Suprapubic skin (tissue), 4 donors: Measurements from ENCODE around the gene USP3. TPM values are rescaled to one million over a fixed set of nuclear protein-coding genes. Genes with fewer than 3 reads are reported as not detected.
A peak's percentile ranks its signal among the peaks of the same experiment; 100 is the strongest.

Experiments
- DNase-seq, 2 donors: peaks; one replicate each; pipeline ENCODE4 v3.0.0-alpha.2; 2019; ENCODE audit warnings: low spot score in 2 of 2
- H3K27ac ChIP-seq: fragments of 200-600 bp; sonication (generic); one replicate; pipeline ENCODE4 v1.5.1; 2019
- H3K27me3 ChIP-seq: fragments of 200-600 bp; sonication (generic); one replicate; pipeline ENCODE4 v1.5.1; 2019
- H3K36me3 ChIP-seq: fragments of 200-600 bp; sonication (generic); one replicate; pipeline ENCODE4 v1.5.1; 2019
- H3K4me1 ChIP-seq: fragments of 200-600 bp; sonication (generic); one replicate; pipeline ENCODE4 v1.5.1; 2019
- H3K4me3 ChIP-seq: fragments of 200-600 bp; sonication (generic); one replicate; pipeline ENCODE4 v1.5.1; 2019; ENCODE audit warnings: mild to moderate bottlenecking
- H3K9me3 ChIP-seq: fragments of 200-600 bp; sonication (generic); one replicate; pipeline ENCODE4 v1.5.1; 2019
- EP300 ChIP-seq: sonication (generic); formaldehyde crosslinking; IDR thresholded peaks from one replicate; pipeline ENCODE4 v1.6.1; 2017; ENCODE audit warnings: antibody characterized with exemption
- POLR2A ChIP-seq, 2 donors: fragments of 450-650 bp; IDR thresholded peaks; one replicate each; pipeline ENCODE4 v1.6.1; 2017; ENCODE audit warnings: antibody characterized with exemption in 2 of 2, mild to moderate bottlenecking in 2 of 2, moderate library complexity in 2 of 2
- POLR2AphosphoS5 ChIP-seq, 3 donors: sonication (generic); formaldehyde crosslinking; IDR thresholded peaks; one replicate each; pipeline ENCODE4 v1.6.1; 2017; ENCODE audit warnings: antibody characterized with exemption in 3 of 3
- WGBS: methylation state at CpG from one replicate; pipeline ENCODE4 v1.1.5; 2018; 5-methylcytosine and 5-hydroxymethylcytosine counted together
- total RNA-seq, 4 donors: library from RNA; depleted of rRNA; stranded (reverse); fragments of >200 nt; gene quantifications; one replicate each; pipeline ENCODE4 v1.1.0, GENCODE V29; 2016
- TF ChIP-seq, protein P1 (sequence below), 2 donors: fragments of 200-600 bp in 1 of 2; fragments of 450-650 bp in 1 of 2; sonication (generic) in 1 of 2; IDR thresholded peaks; one replicate each; pipeline ENCODE4 v1.5.1; 2016 to 2019; ENCODE audit warnings: antibody characterized with exemption in 2 of 2, mild to moderate bottlenecking in 1 of 2, moderate library complexity in 1 of 2

USP3 gene
- total RNA-seq, 4 donors from 2014 or later = 43.2 to 105 (median 48.0) TPM

DNA sequence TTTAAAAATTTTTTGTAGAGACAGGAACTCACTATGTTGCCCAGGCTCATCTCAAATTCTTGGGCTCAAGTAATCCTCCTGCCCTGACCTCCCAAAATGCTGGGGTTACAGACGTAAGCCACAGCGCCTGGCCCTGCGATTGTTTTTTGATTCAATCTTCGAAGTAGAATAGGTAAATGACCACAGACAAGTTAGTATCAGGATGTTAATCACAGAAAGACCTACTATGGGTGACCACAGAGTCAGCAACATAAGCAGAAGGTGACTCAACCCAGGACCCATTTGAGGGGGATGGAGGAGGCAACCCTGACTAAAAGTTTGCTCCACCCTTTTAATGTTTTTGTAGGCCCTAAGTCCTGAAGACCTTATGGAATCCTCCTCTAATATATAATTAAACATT lies 10.0 kb upstream of the USP3 start:
- Histone ChIP-seq H3K27ac (no peak overlapping the region), H3K4me1 (peaks cover 19% of the 10 kb centered on the region)

DNA sequence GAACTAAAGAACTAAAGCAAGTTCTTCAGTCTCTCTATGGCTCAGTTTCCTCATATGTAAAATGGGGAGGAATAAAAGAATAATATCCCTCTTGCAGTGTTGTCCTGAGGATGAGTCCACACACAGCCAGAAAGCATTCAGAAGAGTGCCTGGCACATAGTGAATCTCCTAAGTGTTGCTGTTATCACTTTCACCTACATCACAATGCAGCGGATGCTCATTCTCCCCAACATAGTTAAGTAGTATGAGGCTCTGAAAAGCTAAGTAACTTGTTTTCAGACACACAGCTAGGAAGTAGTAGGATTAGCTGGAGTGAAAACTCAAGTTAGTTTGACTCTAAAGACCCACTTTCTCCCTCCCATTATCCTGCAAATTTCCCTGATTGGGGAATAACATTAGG lies 9.1 kb upstream of the USP3 start:
- no peak for DNase-seq
- Histone ChIP-seq H3K4me1 (peaks cover 19% of the 10 kb centered on the region), H3K36me3 (no peaks in the 10 kb centered on the region), H3K9me3 (no peaks in the 10 kb centered on the region), H3K27ac (no peak overlapping the region), H3K27me3 (no peaks in the 10 kb centered on the region), H3K4me3 (no peak overlapping the region)
- TF ChIP-seq POLR2AphosphoS5 (IDR thresholded peaks at IDR 0.05) (no peak), POLR2A (IDR thresholded peaks at IDR 0.05) (no peak), EP300 (no peak)
- TF ChIP-seq, protein P1, sequence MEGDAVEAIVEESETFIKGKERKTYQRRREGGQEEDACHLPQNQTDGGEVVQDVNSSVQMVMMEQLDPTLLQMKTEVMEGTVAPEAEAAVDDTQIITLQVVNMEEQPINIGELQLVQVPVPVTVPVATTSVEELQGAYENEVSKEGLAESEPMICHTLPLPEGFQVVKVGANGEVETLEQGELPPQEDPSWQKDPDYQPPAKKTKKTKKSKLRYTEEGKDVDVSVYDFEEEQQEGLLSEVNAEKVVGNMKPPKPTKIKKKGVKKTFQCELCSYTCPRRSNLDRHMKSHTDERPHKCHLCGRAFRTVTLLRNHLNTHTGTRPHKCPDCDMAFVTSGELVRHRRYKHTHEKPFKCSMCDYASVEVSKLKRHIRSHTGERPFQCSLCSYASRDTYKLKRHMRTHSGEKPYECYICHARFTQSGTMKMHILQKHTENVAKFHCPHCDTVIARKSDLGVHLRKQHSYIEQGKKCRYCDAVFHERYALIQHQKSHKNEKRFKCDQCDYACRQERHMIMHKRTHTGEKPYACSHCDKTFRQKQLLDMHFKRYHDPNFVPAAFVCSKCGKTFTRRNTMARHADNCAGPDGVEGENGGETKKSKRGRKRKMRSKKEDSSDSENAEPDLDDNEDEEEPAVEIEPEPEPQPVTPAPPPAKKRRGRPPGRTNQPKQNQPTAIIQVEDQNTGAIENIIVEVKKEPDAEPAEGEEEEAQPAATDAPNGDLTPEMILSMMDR (IDR thresholded peaks at IDR 0.05) = no peak
- 92% methylated on average over 1 of the region's 1 CpG for WGBS

More for the DNA sequence above, 10.0 kb upstream of the USP3 start:
- H3K9me3 ChIP-seq = no peaks in the 10 kb centered on the region
- TF ChIP-seq, protein P1 (IDR thresholded peaks at IDR 0.05) = no peak
- TF ChIP-seq POLR2A (IDR thresholded peaks at IDR 0.05) (no peak), POLR2AphosphoS5 (IDR thresholded peaks at IDR 0.05) (no peak), EP300 (no peak)
- H3K27me3 ChIP-seq = no peaks in the 10 kb centered on the region
- H3K36me3 ChIP-seq = no peaks in the 10 kb centered on the region
- DNase-seq = no peak
- WGBS = 93% methylated on average over 4 of the region's 4 CpGs
- no peak overlapping the region for H3K4me3 ChIP-seq

DNA sequence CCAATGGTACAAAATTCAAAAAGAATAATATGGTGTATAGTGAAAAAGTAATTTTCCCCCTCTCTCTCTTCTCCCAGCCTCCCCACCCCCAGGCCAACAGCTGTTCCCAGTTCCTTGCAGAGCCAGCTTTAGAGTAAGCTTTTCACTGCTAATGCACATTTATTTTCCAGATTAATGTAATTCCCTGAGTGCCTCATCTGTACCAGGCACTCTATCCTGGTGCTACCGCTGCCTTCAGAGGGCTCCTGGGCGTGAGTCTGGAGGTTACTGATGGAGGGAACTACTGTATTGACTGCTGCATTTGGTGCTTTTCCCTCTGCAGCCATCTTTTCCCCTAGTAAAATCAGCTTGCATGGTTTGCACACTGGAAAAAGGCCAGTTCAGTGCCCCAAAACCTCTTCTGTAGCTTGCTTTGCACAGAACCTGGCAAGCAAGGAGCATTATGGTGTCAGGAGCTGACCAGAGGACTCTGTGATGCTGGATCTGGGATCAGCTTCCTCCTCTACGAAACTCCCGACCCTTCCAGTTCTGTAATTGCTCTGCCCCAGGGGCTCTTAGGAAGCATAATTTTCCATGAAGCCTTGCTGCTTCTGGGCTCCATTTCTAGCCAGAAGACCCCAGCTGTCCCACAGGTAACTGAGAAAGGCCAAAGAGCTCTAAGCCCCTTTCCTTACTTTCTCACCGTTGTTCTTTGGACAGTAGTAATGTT lies 8.5 kb upstream of the USP3 start:
- H3K4me1 ChIP-seq = peaks cover 23% of the 10 kb centered on the region
- no peak overlapping the region for H3K4me3 ChIP-seq
- DNase-seq = no peak
- no peak overlapping the region for H3K27ac ChIP-seq
- no peaks in the 10 kb centered on the region for H3K27me3 ChIP-seq
- no peaks in the 10 kb centered on the region for H3K36me3 ChIP-seq
- no peaks in the 10 kb centered on the region for H3K9me3 ChIP-seq
- WGBS = 77% methylated on average over 5 of the region's 5 CpGs
- no peak for TF ChIP-seq POLR2AphosphoS5 (IDR thresholded peaks at IDR 0.05)
- no peak for TF ChIP-seq POLR2A (IDR thresholded peaks at IDR 0.05)
- TF ChIP-seq, protein P1 (IDR thresholded peaks at IDR 0.05) = no peak
- TF ChIP-seq EP300 = no peak

- 81% methylated on average over 8 of the region's 8 CpGs for WGBS
- no peak for DNase-seq
- Histone ChIP-seq H3K4me1 (peaks cover 29% of the 10 kb centered on the region), H3K4me3 (no peak overlapping the region), H3K9me3 (no peaks in the 10 kb centered on the region), H3K27me3 (no peaks in the 10 kb centered on the region), H3K27ac (peak overlapping the region; percentile 68), H3K36me3 (no peaks in the 10 kb centered on the region)
- TF ChIP-seq EP300 (no peak), POLR2AphosphoS5 (IDR thresholded peaks at IDR 0.05) (no peak), POLR2A (IDR thresholded peaks at IDR 0.05) (no peak)
- TF ChIP-seq, protein P1 (IDR thresholded peaks at IDR 0.05) = no peak
Observed at GRCh38 chr15:63497642-63498467, 6.5 kb upstream of the USP3 start.

DNA sequence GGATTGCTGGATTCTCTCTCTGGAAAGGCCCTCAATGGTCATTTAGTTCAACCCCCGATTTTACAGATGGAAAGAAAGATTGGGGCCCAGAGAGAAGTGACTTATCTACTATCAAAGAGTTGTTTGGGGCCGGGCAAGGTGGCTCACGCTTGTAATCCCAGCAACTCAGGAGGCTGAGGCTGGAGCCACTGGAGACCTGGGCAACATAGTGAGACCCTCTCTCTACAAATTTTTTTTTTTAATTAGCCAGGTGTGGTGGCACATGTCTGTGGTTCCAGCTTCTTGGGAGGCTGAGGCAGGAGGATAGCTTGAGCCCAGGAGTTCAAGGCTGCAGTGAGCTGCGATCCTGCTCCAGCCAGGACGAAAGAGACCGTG lies 5.2 kb upstream of the USP3 start:
- H3K9me3 ChIP-seq = no peaks in the 10 kb centered on the region
- H3K4me1 ChIP-seq = peaks cover 40% of the 10 kb centered on the region
- H3K27ac ChIP-seq = peak overlapping the region; percentile 6
- WGBS = 96% methylated on average over 6 of the region's 6 CpGs
- no peaks in the 10 kb centered on the region for H3K36me3 ChIP-seq
- DNase-seq = no peak
- no peak for TF ChIP-seq POLR2A (IDR thresholded peaks at IDR 0.05)
- TF ChIP-seq POLR2AphosphoS5 (IDR thresholded peaks at IDR 0.05) = no peak
- TF ChIP-seq, protein P1 (IDR thresholded peaks at IDR 0.05) = no peak
- no peak for TF ChIP-seq EP300
- no peak overlapping the region for H3K4me3 ChIP-seq
- H3K27me3 ChIP-seq = no peaks in the 10 kb centered on the region
